ENCODE results near the gene CYP24A1.

CYP24A1 gene

DNA sequence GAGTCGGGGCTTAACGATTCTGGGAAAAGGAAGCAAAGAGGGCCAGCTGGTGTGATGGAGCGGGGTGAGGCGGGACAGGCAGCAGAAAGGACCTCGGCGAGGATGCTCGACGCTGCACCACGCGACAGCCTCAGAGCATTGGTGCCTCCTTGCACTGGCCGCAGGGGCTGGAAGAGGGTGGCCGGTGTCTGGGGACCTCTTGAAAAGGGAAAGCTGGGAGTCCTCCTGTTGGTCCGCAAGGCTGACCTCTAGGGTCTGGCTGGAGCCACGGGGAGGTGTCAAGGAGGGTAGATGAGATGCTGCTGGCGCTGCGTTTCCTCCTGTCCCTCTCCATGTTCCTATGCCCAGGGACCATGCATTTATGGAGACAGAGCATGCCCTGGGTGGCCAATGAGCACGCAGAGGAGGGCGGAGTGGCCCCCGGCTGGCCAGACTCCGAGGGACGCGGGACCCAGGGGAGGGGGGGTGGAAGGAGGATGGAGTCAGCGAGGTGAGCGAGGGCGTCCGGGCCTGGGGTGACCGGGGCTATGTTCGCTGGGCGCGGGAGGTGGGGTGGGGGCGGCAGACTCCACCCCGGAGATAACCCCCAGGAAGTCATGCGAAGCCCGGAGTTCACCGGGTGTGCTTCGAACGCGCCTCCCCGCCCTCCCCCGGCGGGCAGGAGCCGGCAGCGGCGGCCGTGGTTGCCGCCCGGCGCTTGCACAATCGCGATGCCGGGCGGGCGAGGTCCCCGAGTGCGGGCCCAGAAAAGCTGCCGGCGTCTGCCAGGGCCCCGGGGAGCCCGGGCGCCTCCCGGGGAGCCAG, at the start of gene CYP24A1:
CYP24A1 (minus strand) TSS at position 334 of the 804 bp plus-strand sequence. CDS start 407 bp downstream, outside the sequence.
- peak; percentile 34 for DNase-seq (ENCODE audit: low spot score)
- TF ChIP-seq, protein P1, sequence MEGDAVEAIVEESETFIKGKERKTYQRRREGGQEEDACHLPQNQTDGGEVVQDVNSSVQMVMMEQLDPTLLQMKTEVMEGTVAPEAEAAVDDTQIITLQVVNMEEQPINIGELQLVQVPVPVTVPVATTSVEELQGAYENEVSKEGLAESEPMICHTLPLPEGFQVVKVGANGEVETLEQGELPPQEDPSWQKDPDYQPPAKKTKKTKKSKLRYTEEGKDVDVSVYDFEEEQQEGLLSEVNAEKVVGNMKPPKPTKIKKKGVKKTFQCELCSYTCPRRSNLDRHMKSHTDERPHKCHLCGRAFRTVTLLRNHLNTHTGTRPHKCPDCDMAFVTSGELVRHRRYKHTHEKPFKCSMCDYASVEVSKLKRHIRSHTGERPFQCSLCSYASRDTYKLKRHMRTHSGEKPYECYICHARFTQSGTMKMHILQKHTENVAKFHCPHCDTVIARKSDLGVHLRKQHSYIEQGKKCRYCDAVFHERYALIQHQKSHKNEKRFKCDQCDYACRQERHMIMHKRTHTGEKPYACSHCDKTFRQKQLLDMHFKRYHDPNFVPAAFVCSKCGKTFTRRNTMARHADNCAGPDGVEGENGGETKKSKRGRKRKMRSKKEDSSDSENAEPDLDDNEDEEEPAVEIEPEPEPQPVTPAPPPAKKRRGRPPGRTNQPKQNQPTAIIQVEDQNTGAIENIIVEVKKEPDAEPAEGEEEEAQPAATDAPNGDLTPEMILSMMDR (IDR thresholded peaks at IDR 0.05; ENCODE audit: borderline replicate concordance, control extremely low read depth, extremely low read depth, insufficient read depth, missing control alignments), result no peak
- in situ Hi-C loops (cut with MboI; ENCODE audit: low sequenced_read_pairs, unreplicated experiment), result no loop called here

DNA sequence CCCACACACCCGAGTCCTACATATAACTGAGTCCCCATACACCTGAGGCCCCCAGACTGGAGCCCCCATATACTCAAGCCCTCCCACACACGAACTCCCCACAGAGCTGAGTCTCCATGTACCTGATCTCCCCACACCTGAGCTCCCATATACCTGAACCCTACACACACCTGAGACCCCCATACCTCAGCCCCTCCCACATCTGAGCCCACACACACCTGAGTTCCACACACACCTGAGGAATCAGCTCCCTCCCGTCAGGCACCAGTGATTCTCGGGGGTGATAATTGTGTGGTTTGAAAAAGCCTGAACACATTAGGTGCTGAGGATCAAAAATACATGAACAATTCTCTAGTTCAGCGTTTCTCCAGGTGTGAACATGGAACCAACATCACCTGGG, 49.5 kb upstream of the CYP24A1 start:
- DNase-seq (ENCODE audit: low spot score), result no peak
- in situ Hi-C loops (cut with MboI; ENCODE audit: low sequenced_read_pairs, unreplicated experiment), result loop anchor here (10.0 kb wide), 1 partner anchor 412 kb away; no protein-coding TSS in a partner anchor
- TF ChIP-seq, protein P1 (IDR thresholded peaks at IDR 0.05; ENCODE audit: borderline replicate concordance, control extremely low read depth, extremely low read depth, insufficient read depth, missing control alignments), result no peak

DNA sequence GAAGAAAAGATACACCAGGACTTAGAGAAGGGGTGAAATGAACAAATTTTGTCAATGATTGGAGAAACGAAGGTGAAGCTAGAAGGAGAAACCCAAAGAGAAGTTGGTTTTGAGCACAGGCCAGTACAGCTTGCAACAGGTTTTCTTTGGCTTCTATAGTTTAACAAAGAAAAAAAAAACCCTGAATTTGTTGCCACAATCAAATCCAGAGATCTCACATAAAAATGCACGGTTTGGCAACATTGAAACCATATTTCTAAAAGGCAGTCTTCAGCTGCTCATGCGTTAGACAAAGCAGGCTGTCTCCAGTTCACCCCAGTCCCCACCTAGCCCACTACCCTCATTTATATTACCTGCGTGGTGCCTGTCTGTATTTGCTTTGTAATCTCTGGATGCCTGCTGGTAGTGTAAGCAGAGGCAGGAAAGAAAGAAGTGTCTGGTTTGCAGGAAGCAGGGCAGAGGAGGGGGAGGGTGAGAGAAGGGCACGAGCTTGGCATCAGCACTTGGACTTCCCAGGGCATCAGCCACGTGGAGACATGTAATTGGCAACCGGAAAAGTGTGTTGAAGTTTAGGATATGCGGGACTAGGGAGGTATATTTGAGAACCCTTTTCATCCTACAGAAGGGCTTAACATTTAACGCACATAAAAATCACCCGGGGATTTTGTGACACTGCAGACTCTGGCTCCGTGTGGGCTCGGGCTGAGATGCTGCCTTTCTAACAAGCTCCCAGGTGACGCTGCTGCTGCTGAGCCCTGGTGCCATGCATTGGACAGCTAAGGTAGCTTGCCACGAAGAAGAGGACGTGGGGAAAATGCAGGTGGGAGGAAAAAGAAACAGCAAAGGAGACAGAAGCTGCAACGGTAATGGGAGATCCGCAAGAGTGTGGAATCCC, 48.5 kb upstream of the CYP24A1 start:
- TF ChIP-seq, protein P1 (IDR thresholded peaks at IDR 0.05; ENCODE audit: borderline replicate concordance, control extremely low read depth, extremely low read depth, insufficient read depth, missing control alignments), result no peak
- in situ Hi-C loops (cut with MboI; ENCODE audit: low sequenced_read_pairs, unreplicated experiment), result loop anchor here (10.0 kb wide), 1 partner anchor 413 kb away; no protein-coding TSS in a partner anchor
- DNase-seq (ENCODE audit: low spot score), result no peak

DNA sequence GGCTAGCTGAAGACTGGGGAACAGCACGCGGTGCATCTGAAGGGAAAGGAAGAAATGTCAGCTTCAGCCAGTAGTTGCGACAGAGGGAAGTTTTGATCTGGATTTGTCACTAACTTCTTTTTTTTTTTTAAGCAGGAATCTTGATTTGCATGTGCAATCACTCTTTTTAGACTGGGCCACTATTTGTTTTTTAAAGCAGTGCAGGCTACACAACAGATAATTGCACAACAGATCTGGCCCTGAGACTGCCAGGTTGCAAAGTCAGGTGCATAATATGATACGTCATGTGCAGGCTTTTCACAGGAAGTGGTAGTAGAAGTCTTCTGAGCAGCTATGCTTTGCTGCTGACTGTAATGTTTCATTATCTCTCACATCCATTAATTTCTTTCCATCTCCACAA, 47.6 kb upstream of the CYP24A1 start:
- DNase-seq (ENCODE audit: low spot score), result no peak
- in situ Hi-C loops (cut with MboI; ENCODE audit: low sequenced_read_pairs, unreplicated experiment), result loop anchor here (10.0 kb wide), 1 partner anchor 413 kb away; no protein-coding TSS in a partner anchor
- TF ChIP-seq, protein P1 (IDR thresholded peaks at IDR 0.05; ENCODE audit: borderline replicate concordance, control extremely low read depth, extremely low read depth, insufficient read depth, missing control alignments), result no peak

DNA sequence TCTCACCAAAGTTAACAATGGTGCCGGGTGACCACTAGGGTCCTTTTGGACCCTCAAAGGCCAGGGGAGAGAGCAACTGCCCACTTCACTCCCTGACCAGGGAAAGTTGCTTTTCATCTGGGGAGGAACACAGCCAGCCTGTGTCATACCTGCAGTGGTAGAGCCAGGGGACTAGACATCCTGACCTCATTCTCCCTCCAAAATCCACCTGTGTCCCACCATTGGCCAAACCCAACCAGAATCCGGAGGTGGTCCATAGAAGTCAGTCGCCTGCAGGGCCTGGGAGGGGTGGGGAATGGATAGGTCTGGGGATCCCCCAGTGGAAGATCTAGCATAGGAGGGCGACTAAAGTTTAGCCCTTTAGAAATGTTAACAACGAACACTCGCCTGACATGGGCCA, 46.9 kb upstream of the CYP24A1 start:
- in situ Hi-C loops (cut with MboI; ENCODE audit: low sequenced_read_pairs, unreplicated experiment), result loop anchor here (10.0 kb wide), 1 partner anchor 414 kb away; no protein-coding TSS in a partner anchor
- TF ChIP-seq, protein P1 (IDR thresholded peaks at IDR 0.05; ENCODE audit: borderline replicate concordance, control extremely low read depth, extremely low read depth, insufficient read depth, missing control alignments), result no peak
- DNase-seq (ENCODE audit: low spot score), result no peak

DNA sequence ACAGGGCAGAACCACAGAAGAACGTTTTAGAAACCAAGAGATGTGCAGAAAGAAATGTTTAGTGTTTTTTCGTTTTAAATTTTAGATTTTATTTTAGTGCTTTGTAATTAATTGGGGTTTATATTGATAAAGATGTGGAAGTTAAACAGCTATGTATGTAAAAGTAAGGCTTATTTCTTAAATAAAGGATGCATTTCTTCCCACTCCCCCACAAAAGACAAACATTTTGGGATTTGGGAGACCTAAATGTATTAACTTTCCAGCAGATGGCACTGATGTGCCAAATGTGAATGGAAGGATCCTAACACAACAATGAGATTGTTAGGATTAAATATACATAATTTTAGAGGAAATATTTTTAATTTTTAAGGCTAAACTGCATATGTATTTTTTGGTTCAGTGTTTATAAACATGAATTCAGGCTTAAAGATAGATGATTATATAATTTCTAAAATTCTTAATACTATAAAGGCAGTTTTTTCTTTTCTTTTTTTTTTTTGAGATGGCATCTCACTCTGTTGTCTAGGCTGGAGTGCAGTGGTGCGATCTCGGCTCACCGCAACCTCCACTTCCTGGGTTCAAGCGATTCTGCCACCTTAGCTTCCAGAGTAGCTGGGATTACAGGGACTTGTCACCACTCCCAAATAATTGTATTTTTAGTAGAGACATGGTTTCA, 46.1 kb upstream of the CYP24A1 start:
- in situ Hi-C loops (cut with MboI; ENCODE audit: low sequenced_read_pairs, unreplicated experiment), result loop anchor here (10.0 kb wide), 1 partner anchor 415 kb away; no protein-coding TSS in a partner anchor
- TF ChIP-seq, protein P1 (IDR thresholded peaks at IDR 0.05; ENCODE audit: borderline replicate concordance, control extremely low read depth, extremely low read depth, insufficient read depth, missing control alignments), result peak; percentile 20
- DNase-seq (ENCODE audit: low spot score), result no peak

Data from GM13976 (cell line).